Measurements from ENCODE around the gene CYP2R1. TPM values are rescaled to one million over a fixed set of nuclear protein-coding genes. Genes with fewer than 3 reads are reported as not detected.
"Not testable (repeated sequence)": the region's sequence is repeated elsewhere in the genome, so short reads cannot be mapped to it uniquely, and the experiment has no call there.

Gene CYP2R1
- total RNA-seq, 1 donor: 15.6 TPM

GRCh38 chr11:14875163-14875562 is 16.9 kb downstream of the CYP2R1 start:
- Histone ChIP-seq H3K9me3 (ENCODE audit: low read depth, low read length) (no peaks in the 10 kb centered on the region), H3K4me3 (ENCODE audit: low read length) (no peak overlapping the region), H3K4me1 (ENCODE audit: insufficient read depth, low read length) (no peaks in the 10 kb centered on the region), H3K27me3 (ENCODE audit: insufficient read depth, low read length) (no peaks in the 10 kb centered on the region)

GRCh38 chr11:14873632-14874031 is 18.4 kb downstream of the CYP2R1 start:
- no peak overlapping the region for H3K4me3 ChIP-seq (ENCODE audit: low read length)
- H3K4me1 ChIP-seq (ENCODE audit: insufficient read depth, low read length): no peaks in the 10 kb centered on the region
- no peaks in the 10 kb centered on the region for H3K27me3 ChIP-seq (ENCODE audit: insufficient read depth, low read length)
- H3K9me3 ChIP-seq (ENCODE audit: low read depth, low read length): no peaks in the 10 kb centered on the region

DNA sequence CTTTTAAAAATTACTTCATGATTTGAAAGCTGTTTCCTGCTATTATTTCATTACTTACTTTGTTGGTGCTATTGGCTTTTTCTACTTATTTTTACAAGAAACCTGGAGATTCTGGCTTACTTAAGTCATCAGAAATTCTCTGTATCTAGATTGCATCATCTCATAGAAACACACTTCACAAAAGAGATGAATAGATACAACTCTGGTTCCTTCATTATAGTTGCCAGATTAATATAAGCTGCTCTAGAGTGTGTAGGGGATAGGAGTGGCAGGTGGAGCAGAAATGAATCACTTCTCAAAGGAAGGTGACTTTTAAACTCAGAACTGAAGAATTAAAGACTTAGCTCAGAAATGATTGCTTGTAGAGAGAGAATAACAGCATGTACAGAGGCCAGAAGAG is 20.0 kb downstream of the CYP2R1 start:
- H3K4me3 ChIP-seq (ENCODE audit: low read length): no peak overlapping the region
- no peaks in the 10 kb centered on the region for H3K27me3 ChIP-seq (ENCODE audit: insufficient read depth, low read length)
- no peaks in the 10 kb centered on the region for H3K9me3 ChIP-seq (ENCODE audit: low read depth, low read length)
- no peaks in the 10 kb centered on the region for H3K4me1 ChIP-seq (ENCODE audit: insufficient read depth, low read length)

GRCh38 chr11:14863775-14864174 is 28.3 kb downstream of the CYP2R1 start:
- H3K27me3 ChIP-seq (ENCODE audit: insufficient read depth, low read length); H3K4me1 ChIP-seq (ENCODE audit: insufficient read depth, low read length); H3K9me3 ChIP-seq (ENCODE audit: low read depth, low read length); H3K4me3 ChIP-seq (ENCODE audit: low read length): not testable (repeated sequence)

- Histone ChIP-seq H3K9me3 (ENCODE audit: low read depth, low read length) (no peaks in the 10 kb centered on the region), H3K4me1 (ENCODE audit: insufficient read depth, low read length) (no peaks in the 10 kb centered on the region), H3K4me3 (ENCODE audit: low read length) (no peak overlapping the region), H3K27me3 (ENCODE audit: insufficient read depth, low read length) (no peaks in the 10 kb centered on the region)
Observed at GRCh38 chr11:14861680-14862079, 30.4 kb downstream of the CYP2R1 start.

- H3K4me1 ChIP-seq (ENCODE audit: insufficient read depth, low read length): no peaks in the 10 kb centered on the region
- no peaks in the 10 kb centered on the region for H3K9me3 ChIP-seq (ENCODE audit: low read depth, low read length)
- H3K27me3 ChIP-seq (ENCODE audit: insufficient read depth, low read length): no peaks in the 10 kb centered on the region
- H3K4me3 ChIP-seq (ENCODE audit: low read length): no peak overlapping the region
Observed at GRCh38 chr11:14860511-14860910, 31.5 kb downstream of the CYP2R1 start.

DNA sequence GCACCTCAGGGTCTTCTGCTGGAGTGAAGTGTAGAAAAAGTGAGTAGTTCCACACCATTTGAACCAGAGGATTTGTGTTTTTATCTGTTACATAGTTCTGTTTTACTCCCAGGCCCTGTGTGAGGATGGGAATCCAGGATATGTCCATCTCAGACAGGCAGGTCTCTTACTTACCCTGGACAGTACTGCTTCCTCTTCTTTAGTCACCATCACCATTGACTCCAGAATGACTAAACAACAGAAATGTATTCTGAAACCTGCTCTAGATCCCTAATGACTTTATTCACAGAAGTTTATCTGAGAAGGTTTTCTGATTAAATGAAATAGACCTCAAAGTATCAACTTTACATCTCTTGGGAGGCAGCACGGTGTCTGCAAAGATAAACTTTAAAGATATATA is 33.6 kb downstream of the CYP2R1 start:
- no peak overlapping the region for H3K4me3 ChIP-seq (ENCODE audit: low read length)
- no peaks in the 10 kb centered on the region for H3K4me1 ChIP-seq (ENCODE audit: insufficient read depth, low read length)
- H3K27me3 ChIP-seq (ENCODE audit: insufficient read depth, low read length): no peaks in the 10 kb centered on the region
- no peaks in the 10 kb centered on the region for H3K9me3 ChIP-seq (ENCODE audit: low read depth, low read length)

GRCh38 chr11:14857621-14858020 is 34.4 kb downstream of the CYP2R1 start:
- Histone ChIP-seq H3K4me1 (ENCODE audit: insufficient read depth, low read length) (no peaks in the 10 kb centered on the region), H3K4me3 (ENCODE audit: low read length) (no peak overlapping the region), H3K9me3 (ENCODE audit: low read depth, low read length) (no peaks in the 10 kb centered on the region), H3K27me3 (ENCODE audit: insufficient read depth, low read length) (no peaks in the 10 kb centered on the region)

DNA sequence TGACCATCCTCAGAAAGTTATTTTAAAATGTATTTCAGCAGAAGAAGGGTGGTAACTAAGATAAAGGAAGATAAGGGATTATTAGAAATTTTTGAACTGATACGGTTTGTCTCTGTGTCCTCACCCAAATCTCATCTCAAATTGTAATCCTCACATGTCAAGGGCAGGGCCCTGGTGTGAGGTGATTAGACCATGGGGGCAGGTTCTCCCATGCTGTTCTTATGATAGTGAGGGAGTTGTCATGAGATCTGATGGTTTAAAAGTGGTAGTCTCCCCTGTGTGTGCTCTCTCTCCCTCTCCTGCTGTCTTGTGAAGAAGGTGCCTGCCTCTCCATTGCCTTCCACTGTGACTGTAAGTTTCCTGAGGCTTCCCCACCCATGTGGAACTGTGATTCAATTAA is 36.1 kb downstream of the CYP2R1 start:
- Histone ChIP-seq H3K27me3 (ENCODE audit: insufficient read depth, low read length) (no peaks in the 10 kb centered on the region), H3K9me3 (ENCODE audit: low read depth, low read length) (no peaks in the 10 kb centered on the region), H3K4me3 (ENCODE audit: low read length) (no peak overlapping the region)

DNA sequence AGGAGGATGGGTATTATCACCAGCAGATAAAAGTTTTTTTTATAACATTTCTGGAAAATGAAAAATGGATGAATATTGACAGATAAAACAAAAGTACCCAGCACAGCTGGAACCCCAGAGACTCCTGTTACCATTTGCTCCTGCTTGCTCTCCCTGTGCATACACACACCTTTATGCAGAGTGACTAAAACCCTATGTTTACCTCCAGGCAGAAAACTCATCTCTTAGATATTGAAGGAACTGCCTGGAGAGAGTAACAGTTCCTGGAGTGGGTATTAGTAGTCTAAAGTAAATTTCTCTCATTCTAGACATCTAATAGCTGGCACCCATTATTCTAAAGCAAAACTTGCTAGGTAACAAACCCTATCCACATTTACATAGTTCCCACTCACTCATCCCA is 38.0 kb downstream of the CYP2R1 start:
- H3K4me1 ChIP-seq (ENCODE audit: insufficient read depth, low read length): no peaks in the 10 kb centered on the region

More for the DNA sequence above, 36.1 kb downstream of the CYP2R1 start:
- no peaks in the 10 kb centered on the region for H3K4me1 ChIP-seq (ENCODE audit: insufficient read depth, low read length)

GRCh38 chr11:14852571-14853177 is 39.4 kb downstream of the CYP2R1 start:
- Histone ChIP-seq H3K4me1 (ENCODE audit: insufficient read depth, low read length) (no peaks in the 10 kb centered on the region), H3K4me3 (ENCODE audit: low read length) (no peak overlapping the region), H3K9me3 (ENCODE audit: low read depth, low read length) (no peaks in the 10 kb centered on the region), H3K27me3 (ENCODE audit: insufficient read depth, low read length) (no peaks in the 10 kb centered on the region)

More for the DNA sequence above, 38.0 kb downstream of the CYP2R1 start:
- Histone ChIP-seq H3K9me3 (ENCODE audit: low read depth, low read length) (no peaks in the 10 kb centered on the region), H3K4me3 (ENCODE audit: low read length) (no peak overlapping the region), H3K27me3 (ENCODE audit: insufficient read depth, low read length) (no peaks in the 10 kb centered on the region)

DNA sequence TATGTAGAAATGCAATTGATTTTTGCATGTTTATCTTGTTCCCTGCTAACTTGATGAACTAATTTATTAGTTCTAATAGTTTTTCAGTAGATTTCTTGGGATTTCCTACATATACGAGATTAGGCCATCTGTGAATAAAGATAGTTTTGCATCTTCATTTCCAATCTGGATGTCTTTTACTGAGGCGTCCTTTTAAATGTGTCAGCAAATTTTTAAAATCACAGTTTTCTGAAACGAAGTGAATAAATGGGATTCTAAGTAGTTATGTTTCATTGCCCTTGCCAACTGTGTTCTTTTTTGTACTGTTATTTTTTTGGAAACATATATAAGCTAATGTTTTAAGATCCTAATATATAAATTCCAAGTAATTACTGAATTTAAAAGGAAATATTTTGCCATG is 50.0 kb downstream of the CYP2R1 start:
- Histone ChIP-seq H3K27me3 (ENCODE audit: insufficient read depth, low read length) (no peaks in the 10 kb centered on the region), H3K4me1 (ENCODE audit: insufficient read depth, low read length) (no peaks in the 10 kb centered on the region), H3K4me3 (ENCODE audit: low read length) (no peak overlapping the region), H3K9me3 (ENCODE audit: low read depth, low read length) (no peaks in the 10 kb centered on the region)

- H3K27me3 ChIP-seq (ENCODE audit: insufficient read depth, low read length): no peaks in the 10 kb centered on the region
- H3K9me3 ChIP-seq (ENCODE audit: low read depth, low read length): no peaks in the 10 kb centered on the region
- no peaks in the 10 kb centered on the region for H3K4me1 ChIP-seq (ENCODE audit: insufficient read depth, low read length)
- H3K4me3 ChIP-seq (ENCODE audit: low read length): no peak overlapping the region
Observed at GRCh38 chr11:14835496-14836492, 56.2 kb downstream of the CYP2R1 start.

Measured in mononuclear cell (primary cell).